Colon (tissue), 2 donors: Measurements from ENCODE around the gene AARS1.
"Not testable (repeated sequence)": the region's sequence is repeated elsewhere in the genome, so short reads cannot be mapped to it uniquely, and the experiment has no call there.

Experiments
- FAIRE-seq: peaks from 2 replicates; lab custom pipeline; 2012; peaks lifted over from hg19 to GRCh38; lab: Jason Lieb, UNC
- donor health status: control.
- donor health status: control.

AARS1 gene

DNA sequence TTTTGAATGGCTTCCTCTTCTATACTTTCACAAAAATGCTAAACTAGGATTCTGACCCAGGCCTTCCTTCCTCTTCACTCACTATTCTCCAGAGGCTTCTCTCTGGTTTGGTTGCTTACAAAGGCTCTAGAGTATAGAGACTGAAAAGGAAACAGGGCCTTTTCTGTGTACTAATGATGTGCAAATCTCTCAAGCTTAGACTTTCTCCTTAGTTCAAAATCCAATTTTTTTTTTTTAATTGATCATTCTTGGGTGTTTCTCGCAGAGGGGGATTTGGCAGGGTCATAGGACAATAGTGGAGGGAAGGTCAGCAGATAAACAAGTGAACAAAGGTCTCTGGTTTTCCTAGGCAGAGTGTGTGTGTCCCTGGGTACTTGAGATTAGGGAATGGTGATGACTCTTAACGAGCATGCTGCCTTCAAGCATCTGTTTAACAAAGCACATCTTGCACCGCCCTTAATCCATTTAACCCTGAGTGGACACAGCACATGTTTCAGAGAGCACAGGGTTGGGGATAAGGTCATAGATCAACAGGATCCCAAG, 65.3 kb downstream of the AARS1 start:
- not testable (repeated sequence) for FAIRE-seq

DNA sequence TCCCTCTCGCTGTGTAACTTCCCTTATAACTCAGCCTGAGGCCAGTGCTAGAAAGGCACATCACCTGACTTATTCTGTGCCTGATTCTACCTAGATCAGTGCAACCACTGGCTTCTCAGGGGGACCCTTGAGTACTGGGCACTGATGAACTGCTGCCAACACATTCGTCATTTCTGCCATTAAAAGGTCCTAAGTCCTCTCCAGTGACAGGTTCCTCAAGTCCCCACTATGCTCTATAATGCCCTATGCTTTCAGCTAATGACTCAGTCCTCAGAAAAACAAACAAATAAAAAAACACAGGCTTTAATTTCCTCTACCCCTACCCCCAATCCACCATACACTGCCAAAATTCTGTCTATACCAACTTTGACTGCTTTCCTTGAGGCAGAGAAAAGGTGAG, 66.1 kb downstream of the AARS1 start:
- FAIRE-seq, result not testable (repeated sequence)

DNA sequence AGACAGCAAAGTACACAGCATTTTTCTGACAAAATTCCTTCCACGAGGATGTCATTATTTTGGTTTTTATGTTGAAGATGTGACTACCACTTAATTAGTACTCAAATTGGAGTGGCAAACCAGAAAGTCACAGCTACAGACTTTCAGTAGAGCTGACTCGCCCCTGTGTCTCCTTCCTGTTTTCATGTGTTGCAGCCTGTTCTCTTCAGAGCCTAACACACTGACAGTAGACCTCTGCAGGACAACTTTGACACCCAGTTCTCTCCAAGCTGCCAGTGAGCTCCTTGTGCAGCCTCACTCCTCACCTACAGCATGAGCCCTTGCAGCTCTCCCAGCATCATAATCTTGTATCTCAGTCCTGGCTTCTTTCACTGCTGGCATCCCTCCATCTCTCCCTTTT, 66.7 kb downstream of the AARS1 start:
- FAIRE-seq, result not testable (repeated sequence)

DNA sequence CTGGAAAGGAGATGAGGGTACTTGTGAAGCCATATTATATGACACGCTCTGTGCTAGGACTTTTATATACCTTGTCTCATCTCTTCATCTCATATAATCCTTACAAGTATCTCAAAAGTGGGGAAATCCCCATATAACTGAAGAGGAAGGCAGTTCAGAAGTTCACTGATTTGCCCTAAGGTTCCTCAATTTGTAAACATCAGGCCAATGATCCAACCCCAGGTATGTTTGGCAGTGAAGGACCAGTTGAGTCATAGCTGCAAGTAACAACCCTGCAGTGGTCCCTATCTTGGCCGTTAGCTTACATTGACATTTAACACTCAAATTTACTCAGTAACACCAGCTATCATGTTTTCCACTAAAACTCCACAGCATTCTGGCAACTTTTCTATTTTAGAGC, 70.7 kb downstream of the AARS1 start:
- not testable (repeated sequence) for FAIRE-seq

DNA sequence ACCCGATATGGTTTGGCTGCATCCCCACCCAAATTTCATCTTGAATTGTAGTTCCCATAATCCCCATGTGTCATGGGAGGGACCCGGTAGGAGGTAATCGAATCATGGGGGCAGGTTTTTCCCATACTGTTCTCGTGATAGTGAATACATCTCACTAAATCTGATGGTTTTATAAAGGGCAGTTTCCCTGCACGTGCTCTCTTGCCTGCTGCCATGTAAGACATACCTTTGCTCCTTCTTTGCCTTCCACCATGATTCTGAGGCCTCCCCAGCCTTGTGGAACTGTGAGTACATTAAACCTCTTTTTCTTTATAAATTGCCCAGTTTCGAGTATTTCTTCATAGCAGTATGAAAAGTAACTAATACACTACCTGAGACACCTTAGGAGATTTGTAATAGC, 82.9 kb downstream of the AARS1 start:
- FAIRE-seq, result not testable (repeated sequence)

DNA sequence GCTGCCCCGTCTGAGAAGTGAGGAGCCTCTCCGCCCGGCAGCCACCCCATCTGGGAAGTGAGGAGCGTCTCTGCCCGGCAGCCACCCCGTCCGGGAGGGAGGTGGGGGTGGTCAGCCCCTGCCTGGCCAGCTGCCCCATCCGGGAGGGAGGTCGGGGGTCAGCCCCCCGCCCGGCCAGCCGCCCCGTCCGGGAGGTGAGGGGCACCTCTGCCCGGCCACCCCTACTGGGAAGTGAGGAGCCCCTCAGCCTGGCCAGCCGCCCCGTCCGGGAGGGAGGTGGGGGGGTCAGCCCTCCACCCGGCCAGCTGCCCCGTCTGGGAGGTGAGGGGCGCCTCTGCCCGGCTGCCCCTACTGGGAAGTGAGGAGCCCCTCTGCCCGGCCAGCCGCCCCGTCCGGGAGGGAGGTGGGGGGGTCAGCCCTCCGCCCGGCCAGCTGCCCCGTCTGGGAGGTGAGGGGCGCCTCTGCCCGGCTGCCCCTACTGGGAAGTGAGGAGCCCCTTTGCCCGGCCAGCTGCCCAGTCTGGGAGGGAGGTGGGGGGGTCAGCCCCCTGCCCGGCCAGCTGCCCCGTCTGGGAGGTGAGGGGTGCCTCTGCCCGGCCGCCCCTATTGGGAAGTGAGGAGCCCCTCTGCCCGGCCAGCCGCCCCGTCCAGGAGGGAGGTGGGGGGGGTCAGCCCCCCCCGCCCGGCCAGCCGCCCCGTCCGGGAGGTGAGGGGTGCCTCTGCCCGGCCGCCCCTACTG, 84.5 kb downstream of the AARS1 start:
- not testable (repeated sequence) for FAIRE-seq

DNA sequence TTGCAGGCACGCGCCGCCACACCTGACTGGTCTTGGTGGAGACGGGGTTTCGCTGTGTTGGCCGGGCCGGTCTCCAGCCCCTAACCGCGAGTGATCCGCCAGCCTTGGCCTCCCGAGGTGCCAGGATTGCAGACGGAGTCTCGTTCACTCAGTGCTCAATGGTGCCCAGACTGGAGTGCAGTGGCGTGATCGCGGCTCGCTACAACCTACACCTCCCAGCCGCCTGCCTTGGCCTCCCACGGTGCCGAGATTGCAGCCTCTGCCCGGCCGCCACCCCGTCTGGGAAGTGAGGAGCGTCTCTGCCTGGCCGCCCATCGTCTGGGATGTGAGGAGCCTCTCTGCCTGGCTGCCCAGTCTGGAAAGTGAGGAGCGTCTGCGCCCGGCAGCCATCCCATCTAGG, 85.3 kb downstream of the AARS1 start:
- FAIRE-seq, result not testable (repeated sequence)

DNA sequence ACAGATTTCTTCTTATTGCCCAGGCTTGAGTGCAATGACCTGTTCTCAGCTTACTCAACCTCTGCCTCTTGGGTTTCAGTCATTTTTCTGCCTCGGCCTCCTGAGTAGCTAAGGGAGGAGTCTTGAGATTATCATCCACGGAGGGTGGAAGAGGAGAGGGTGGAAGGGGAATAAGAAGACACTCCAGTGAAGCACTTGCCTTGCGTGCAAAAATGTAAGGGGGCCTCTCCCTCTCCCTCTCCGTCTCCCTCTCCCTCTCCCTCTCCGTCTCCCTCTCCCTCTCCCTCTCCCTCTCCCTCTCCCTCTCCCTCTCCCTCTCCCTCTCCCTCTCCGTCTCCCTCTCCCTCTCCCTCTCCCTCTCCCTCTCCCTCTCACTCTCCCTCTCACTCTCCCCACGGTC, 85.8 kb downstream of the AARS1 start:
- FAIRE-seq, result not testable (repeated sequence)
